GM19395 (cell line): Measurements from ENCODE around the gene RAD18.

ENCODE experiments used
- ATAC-seq: cut with Tn5 transposase; IDR thresholded peaks from one replicate; pipeline ENCODE4 v1.9.1; 2021; ENCODE audit warnings: mild to moderate bottlenecking, moderate library complexity; ENCODE audit not compliant: unreplicated experiment

RAD18 gene

DNA sequence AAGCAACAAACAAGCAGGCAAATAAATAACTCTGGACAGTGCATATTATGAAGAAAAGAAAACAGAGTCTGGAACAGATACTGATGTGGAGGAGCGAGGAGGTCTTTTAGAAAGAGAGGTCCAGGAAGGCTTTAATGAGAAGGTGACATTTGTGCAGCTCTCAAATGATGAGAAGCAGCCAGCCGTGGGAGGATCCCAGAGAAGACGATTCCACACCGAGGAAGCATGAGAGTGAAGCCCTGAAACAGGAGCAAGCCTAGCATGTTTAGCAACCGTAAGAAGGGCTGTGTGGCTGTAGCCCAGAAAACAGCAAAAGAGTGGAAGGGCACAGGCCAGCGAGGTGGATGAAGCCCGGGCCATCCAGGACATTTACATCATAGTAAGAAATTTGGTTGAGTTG lies 93.1 kb downstream of the RAD18 start:
- ATAC-seq, result no peak

DNA sequence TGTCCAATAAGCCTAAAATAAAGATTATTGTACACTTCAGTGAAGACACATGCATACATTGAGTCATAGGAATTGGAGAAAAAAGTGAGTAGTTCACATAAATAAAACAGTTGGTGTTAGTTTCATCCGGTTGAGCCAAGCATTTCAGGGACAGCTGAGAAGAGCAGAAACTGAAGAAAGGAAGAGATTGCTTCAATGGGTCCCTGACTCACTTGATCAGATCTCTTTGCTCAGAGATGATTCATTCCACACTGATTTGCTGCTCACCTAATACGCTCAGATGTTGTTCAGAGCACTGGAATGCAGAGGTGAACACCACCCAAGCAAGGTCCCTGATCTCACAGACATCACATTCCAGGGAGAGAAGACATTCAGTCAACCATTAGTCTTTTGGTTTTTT lies 93.7 kb downstream of the RAD18 start:
- no peak for ATAC-seq

DNA sequence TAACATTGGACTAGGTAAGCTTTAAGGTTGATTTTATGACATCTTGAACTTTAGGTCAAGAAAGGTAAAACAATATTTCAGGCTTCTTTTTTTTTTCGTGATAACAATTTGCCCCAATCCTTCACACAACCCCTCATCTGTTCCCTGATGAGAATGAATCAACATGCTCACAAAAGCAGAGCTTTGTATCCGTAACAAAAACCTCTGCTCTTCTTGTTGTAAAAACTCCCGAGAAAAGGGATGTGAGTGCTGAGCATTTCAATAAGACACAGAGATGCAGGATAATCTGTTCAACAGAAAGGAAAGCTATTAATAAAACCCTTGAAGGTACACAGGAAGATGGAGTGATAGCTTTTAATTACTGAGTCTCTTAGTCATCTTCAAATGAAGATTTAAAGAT lies 94.3 kb downstream of the RAD18 start:
- no peak for ATAC-seq

GRCh38 chr3:8867646-8868045 lies 95.6 kb downstream of the RAD18 start:
- ATAC-seq, result no peak

DNA sequence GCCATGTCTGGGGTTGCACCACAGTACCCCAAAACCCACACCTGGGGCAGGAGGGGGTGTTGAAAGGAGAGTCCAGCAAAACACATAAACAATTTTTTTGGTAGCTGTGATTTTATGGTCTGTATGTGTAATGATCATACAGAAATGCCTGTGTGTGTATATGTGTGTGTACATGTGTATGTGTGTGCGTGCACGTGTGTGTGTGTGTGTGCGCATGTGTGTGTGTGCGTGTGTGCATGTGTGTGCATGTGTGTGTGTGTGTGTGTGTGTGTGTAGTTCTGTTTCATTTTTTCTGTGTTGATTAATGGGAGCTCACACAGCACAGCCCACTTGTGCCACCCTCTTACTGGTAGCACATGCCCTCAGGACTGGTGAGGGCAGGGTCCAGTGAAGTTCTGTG lies 97.6 kb downstream of the RAD18 start:
- no peak for ATAC-seq

GRCh38 chr3:8864402-8865350 lies 98.6 kb downstream of the RAD18 start:
- ATAC-seq, result no peak

DNA sequence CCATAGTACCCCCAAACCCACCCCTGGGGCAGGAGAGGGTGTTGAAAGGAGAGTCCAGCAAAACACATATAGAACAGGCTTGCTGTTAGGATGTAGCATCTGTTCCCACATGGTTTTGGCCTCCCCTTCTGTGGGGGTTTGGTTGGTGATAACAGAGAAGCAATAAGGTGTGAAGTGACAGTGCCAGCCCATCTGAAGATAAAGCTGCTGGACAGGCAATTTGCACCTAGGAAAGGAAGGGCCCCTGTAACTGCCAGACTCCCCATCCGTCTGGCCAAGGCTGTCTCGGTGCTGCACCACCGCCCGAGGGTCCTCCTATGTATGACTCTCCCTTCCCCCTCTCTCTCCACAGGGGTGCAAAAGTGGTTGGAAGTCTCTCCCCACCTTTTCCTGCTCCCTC lies 99.4 kb downstream of the RAD18 start:
- ATAC-seq, result no peak

- ATAC-seq, result no peak
Observed at GRCh38 chr3:8857720-8858367, 105.4 kb downstream of the RAD18 start.

DNA sequence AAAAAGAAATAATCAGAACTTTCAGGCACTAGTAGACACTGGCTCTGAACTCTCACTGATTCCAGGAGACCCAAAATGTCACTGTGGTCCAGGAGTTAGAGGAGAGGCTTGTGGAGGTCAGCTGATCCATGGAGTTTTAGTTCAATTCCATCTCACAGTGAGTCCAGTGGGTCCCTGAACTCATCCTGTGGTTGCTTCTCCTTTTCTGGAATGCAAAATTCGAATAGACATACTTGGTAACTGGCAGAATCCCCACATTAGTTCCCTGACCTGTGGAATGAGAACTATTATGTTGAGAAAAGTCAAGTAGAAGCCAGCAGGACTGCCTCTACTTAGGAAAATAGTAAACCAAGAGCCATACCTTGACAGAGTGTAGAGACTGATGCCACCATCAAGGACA lies 106.6 kb downstream of the RAD18 start:
- no peak for ATAC-seq

DNA sequence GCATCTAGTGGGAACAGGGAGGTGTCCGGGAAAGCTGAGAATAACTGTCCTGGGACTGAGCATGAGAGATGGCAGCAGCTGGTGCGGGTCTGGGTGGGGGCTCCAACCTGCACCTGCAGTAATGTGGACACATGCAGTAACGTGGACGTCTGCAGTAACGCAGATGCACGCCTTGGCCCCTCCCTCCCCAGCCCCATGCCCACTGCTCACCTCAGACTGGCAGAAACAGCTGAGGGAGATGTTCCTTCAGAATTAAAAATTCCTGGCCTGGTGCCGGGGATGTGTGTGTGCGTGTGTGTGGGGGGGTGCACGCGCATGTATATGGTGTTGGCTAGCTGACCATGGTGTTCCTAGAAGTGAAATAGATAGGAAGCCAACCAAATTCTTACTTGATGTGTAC lies 107.2 kb downstream of the RAD18 start:
- no peak for ATAC-seq

- no peak for ATAC-seq
Observed at GRCh38 chr3:8854656-8855055, 108.6 kb downstream of the RAD18 start.

DNA sequence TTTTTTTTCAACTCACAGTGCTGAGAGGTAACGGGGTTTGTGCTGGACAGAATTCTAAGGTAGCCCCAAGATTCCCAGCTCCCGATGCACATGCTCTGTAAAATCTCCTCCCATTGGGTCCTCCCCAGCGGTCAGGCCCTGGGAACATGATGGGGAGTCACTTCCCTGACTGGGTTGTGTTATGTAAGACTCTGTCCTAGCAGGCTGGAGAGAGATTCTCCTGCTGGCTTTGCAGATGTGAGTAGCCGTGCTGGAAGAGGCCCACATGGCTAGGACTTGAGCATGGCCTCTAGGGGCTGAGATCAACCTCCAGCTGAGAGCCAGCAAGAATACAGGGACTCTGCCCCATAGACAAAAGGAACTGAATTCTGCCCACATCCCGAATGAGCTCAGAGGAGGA lies 110.2 kb downstream of the RAD18 start:
- ATAC-seq, result no peak

DNA sequence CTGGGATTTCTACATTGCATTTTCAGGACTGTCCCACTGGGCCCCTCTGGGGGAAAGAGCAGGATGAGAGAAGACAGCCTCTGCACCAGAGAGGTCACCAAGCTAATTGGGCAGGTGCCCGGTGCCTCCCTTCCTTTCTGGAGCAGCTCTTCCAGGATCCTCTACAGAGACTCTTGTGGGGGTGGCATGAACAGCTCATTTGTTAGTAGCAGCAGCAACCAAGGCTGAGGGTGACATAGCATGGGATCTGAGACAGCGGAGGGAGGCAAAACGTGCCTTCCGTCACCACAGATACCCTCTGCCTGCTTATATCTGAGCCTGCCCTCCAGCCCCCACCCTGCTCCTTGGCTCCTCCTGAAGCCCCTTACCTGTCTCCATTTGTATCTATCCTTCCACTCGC lies 110.8 kb downstream of the RAD18 start:
- no peak for ATAC-seq

DNA sequence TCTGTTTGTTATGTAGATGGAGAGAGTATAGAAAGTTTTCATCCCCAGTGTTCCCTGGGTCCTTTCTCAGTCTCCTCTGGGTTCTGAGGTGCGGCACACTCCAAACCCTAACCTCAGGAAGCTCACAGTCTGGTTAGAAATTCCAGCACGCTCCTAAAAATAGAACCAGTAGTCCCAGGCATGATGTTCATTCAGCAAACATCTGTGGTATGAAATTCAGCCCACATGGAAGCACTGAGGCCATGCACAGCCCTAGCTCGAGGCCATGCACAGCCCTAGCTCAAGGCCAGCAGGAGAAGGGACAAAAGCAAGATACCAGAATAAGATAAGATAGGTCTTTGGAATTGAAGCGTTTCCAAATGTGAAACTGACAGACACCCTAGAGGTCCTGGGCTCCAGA lies 111.6 kb downstream of the RAD18 start:
- ATAC-seq, result no peak

GRCh38 chr3:8848696-8849131 lies 114.6 kb downstream of the RAD18 start:
- ATAC-seq, result no peak

DNA sequence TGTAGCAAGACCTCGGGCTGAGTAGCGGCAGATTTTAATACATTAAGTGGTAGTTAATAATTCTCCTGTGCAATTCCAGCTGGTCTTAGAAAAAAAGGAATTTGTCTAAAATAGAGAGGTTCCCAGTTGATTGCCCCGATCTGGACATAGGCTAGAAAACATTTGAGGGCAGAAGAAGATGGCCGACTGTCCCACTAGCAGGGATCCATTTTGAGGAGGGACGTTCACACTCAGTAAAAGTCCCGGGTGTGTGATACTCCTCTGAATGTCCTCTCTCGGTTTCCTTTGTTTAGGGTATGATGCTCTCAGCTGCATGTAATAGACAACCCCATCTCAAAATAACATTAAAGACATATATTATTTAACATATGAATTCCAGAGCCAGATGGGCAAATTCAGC lies 116.0 kb downstream of the RAD18 start:
- ATAC-seq, result no peak

- no peak for ATAC-seq
Observed at GRCh38 chr3:8846176-8846575, 117.1 kb downstream of the RAD18 start.

DNA sequence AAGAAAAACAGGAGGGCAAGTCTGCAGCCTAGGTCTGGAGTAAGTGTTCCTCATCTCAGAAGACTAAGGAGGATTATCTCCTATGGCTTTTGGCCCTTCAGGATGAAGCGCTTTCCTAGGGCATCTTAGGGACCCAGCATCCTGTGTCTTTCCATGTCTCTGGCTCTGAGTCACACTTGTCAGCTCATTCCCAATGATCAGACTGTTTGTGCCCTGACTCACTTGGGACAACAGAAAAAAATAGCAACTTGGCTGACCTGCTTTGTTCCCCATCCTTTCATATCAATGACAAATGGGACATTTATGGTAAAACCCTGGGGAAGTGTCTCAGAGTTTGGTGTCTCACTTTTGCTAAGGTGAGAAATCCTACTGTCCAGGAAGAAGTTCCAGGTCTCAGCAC lies 117.6 kb downstream of the RAD18 start:
- ATAC-seq, result no peak

DNA sequence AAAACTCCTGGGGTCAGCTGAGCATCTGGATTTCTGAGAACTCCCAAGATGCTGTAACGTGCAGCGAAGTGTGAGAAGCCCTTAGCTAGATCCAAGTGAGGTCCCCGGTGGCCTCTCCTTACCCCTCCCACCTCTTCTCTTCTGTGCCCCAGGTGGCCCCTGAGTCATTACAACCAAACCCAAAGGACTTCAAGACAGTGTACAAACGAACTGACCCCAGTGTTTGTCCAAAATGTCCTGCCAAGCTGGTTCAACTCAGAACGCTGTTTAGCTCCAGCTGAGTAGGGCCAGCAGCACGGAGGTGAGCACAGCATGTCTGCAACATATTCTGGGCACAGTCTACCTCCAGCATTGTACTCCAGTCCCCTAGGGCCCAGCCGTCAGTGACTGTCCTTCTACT lies 119.9 kb downstream of the RAD18 start:
- no peak for ATAC-seq

GRCh38 chr3:8842293-8842692 lies 121.0 kb downstream of the RAD18 start:
- no peak for ATAC-seq

GRCh38 chr3:8841472-8841871 lies 121.8 kb downstream of the RAD18 start:
- no peak for ATAC-seq

GRCh38 chr3:8840556-8840955 lies 122.7 kb downstream of the RAD18 start:
- ATAC-seq, result no peak
